HepG2 (cell line): ENCODE data around the gene FOXN3. TPM values are rescaled to one million over a fixed set of nuclear protein-coding genes. Genes with fewer than 3 reads are reported as not detected.

Experiments
- ATAC-seq: fragments of 200-7000 bp; cut with Tn5 transposase; 3 replicates; pipeline ENCODE4 v1.9.1; 2020; ENCODE audit warnings: mild to moderate bottlenecking, moderate library complexity
- BruUV-seq: library from RNA; stranded (reverse); fragments of 400-500 nt; replicated peaks from 2 replicates; lab custom pipeline; 2021; lab: Mats Ljungman, UMichigan
- CTCF ChIA-PET: fragments of 300-600 bp; formaldehyde crosslinking; extraction: SDS; loops from one replicate; lab custom pipeline; 2021; ENCODE audit warnings: low total read pairs, inconsistent platforms, low intra/inter-chr PET ratio; lab: Yijun Ruan, JAX
- POLR2A ChIA-PET: fragments of 350-600 bp; sonication (Branson Sonifier 250); formaldehyde crosslinking; loops from one replicate; lab custom pipeline; 2020; ENCODE audit warnings: antibody characterized with exemption, inconsistent platforms; lab: Yijun Ruan, JAX
- DNase-seq: peaks from one replicate; pipeline ENCODE4 v3.0.0-alpha.2; 2015; ENCODE audit warnings: low spot score
- FAIRE-seq: peaks from 3 replicates; lab custom pipeline; 2011; peaks lifted over from hg19 to GRCh38; lab: Jason Lieb, UNC
- H2AFZ ChIP-seq: one replicate; pipeline ENCODE4 v1.6.1; 2011; ENCODE audit warnings: low read length, inconsistent platforms
- H3K27ac ChIP-seq: fragments of 300-600 bp; 3 replicates; pipeline ENCODE4 v1.8.0; 2011; ENCODE audit warnings: mixed run types, mild to moderate bottlenecking, mixed read lengths, low read length, inconsistent platforms; ENCODE audit not compliant: insufficient read depth; ENCODE audit errors: extremely low read length
- H3K27me3 ChIP-seq, 2 experiments: fragments of 200-600 bp in 1 of 2; 2 replicates in 1 of 2; 3 replicates in 1 of 2; pipeline versions ENCODE4 v1.6.0 to v1.8.0; 2011; ENCODE audit warnings: low read length in 2 of 2, mild to moderate bottlenecking in 2 of 2, moderate library complexity in 2 of 2, inconsistent platforms in 1 of 2; ENCODE audit not compliant: insufficient read depth in 2 of 2, control insufficient read depth in 1 of 2
- H3K36me3 ChIP-seq, 2 experiments: fragments of 200-600 bp in 1 of 2; replicated peaks in 1 of 2; 2 replicates in 1 of 2; 3 replicates in 1 of 2; pipeline versions ENCODE4 v1.5.1 to v1.8.0; 2011; ENCODE audit warnings: low read length in 2 of 2, inconsistent platforms in 1 of 2; ENCODE audit not compliant: insufficient read depth in 2 of 2, control insufficient read depth in 1 of 2
- H3K4me1 ChIP-seq: 2 replicates; pipeline ENCODE4 v1.5.1; 2012; ENCODE audit warnings: low read length, inconsistent platforms; ENCODE audit not compliant: insufficient read depth
- H3K4me2 ChIP-seq: 2 replicates; pipeline ENCODE4 v1.6.0; 2011; ENCODE audit warnings: low read depth, low read length, inconsistent platforms
- H3K4me3 ChIP-seq, 3 experiments: fragments of 200-600 bp in 1 of 3; sonication (generic), shearing (Covaris generic) in 1 of 3; replicated peaks in 1 of 3; 2 replicates each; pipeline ENCODE4 v1.5.1; 2011 to 2016; ENCODE audit warnings: low read length in 3 of 3, inconsistent platforms in 2 of 3, low read depth in 2 of 3, mild to moderate bottlenecking in 2 of 3, control low read depth in 1 of 3, mixed read lengths in 1 of 3; ENCODE audit not compliant: insufficient read depth in 1 of 3
- H3K79me2 ChIP-seq: one replicate; pipeline ENCODE4 v1.6.1; 2011; ENCODE audit warnings: low read length, inconsistent platforms; ENCODE audit not compliant: insufficient read depth
- H3K9ac ChIP-seq: 2 replicates; pipeline ENCODE4 v1.6.0; 2011; ENCODE audit warnings: mild to moderate bottlenecking, low read depth, low read length, inconsistent platforms; ENCODE audit not compliant: insufficient read depth
- H3K9me3 ChIP-seq: 2 replicates; pipeline ENCODE4 v1.5.1; 2012; ENCODE audit warnings: mild to moderate bottlenecking, low read length
- H4K20me1 ChIP-seq: 2 replicates; pipeline ENCODE4 v1.6.0; 2011; ENCODE audit warnings: inconsistent platforms, mild to moderate bottlenecking, low read length, moderate library complexity; ENCODE audit not compliant: insufficient read depth
- ASH2L ChIP-seq: fragments of 300-600, 200-600 bp; sonication (generic); IDR thresholded peaks from 2 replicates; pipeline ENCODE4 v1.7.0; 2017; ENCODE audit warnings: low read depth, mild to moderate bottlenecking, moderate library complexity, mixed read lengths, low read length; ENCODE audit not compliant: insufficient read length
- DMAP1 ChIP-seq: IDR thresholded peaks from 2 replicates; pipeline ENCODE4 v1.6.1; 2016
- MEIS2 ChIP-seq: sonication (generic); formaldehyde crosslinking; IDR thresholded peaks from 2 replicates; pipeline ENCODE4 v1.9.0; 2021; ENCODE audit warnings: mild to moderate bottlenecking, missing genetic modification reagents
- NR1H2 ChIP-seq: sonication (generic); formaldehyde crosslinking; IDR thresholded peaks from 2 replicates; pipeline ENCODE4 v1.8.1; 2022; ENCODE audit warnings: low read depth, missing genetic modification reagents, borderline replicate concordance
- SMC3 ChIP-seq: IDR thresholded peaks from 2 replicates; pipeline ENCODE4 v1.6.1; 2011; ENCODE audit warnings: low read length, improper control_type of control experiment
- ZNF326 ChIP-seq: sonication (generic); formaldehyde crosslinking; IDR thresholded peaks from 2 replicates; pipeline ENCODE4 v1.4.0; 2020; ENCODE audit warnings: missing genetic modification reagents, borderline replicate concordance
- ZNF687 ChIP-seq: sonication (generic); formaldehyde crosslinking; IDR thresholded peaks from 2 replicates; pipeline ENCODE4 v1.5.1; 2020; ENCODE audit warnings: mild to moderate bottlenecking, missing genetic modification reagents, moderate library complexity
- ZNF768 ChIP-seq: sonication (generic); formaldehyde crosslinking; IDR thresholded peaks from 2 replicates; pipeline ENCODE4 v1.4.0; 2020; ENCODE audit warnings: missing genetic modification reagents
- WGBS: methylation state at CpG from one replicate; pipeline ENCODE4 v1.1.6; 2017; ENCODE audit warnings: low lambda C conversion rate; 5-methylcytosine and 5-hydroxymethylcytosine counted together
- in situ Hi-C: cut with HindIII; loops from 2 replicates; pipeline ENCODE4 v1.10.0; 2017; ENCODE audit warnings: low pct_unique_long_range_greater_than_20kb; ENCODE audit not compliant: extremely low pct_ligation_motif_present
- intact Hi-C: fragments of 100-400 bp; cut with micrococcal nuclease; formaldehyde crosslinking; loops from one replicate; pipeline ENCODE4 v1.10.0; 2022; ENCODE audit not compliant: unreplicated experiment
- polyA plus RNA-seq, 8 experiments: library from polyadenylated mRNA; depleted of rRNA in 3 of 8; stranded (reverse) in 7 of 8; unstranded in 1 of 8; fragments of >200 nt; fragmentation: Illumina TruSeq in 4 of 8; extraction: Trizol in 4 of 8; gene quantifications; 2 replicates each; pipeline versions ENCODE4 v1.2.1 to v1.2.3, GENCODE V29; 2011 to 2016; ENCODE audit warnings: low read depth in 4 of 8, missing spikeins in 1 of 8, mixed read lengths in 1 of 8; ENCODE audit not compliant: insufficient read depth in 1 of 8
- total RNA-seq, 5 experiments: library from RNA; depleted of rRNA; stranded (reverse); fragments of >200 nt; fragmentation: Illumina TruSeq; extraction: Trizol; gene quantifications; 2 replicates each; pipeline ENCODE4 v1.2.3, GENCODE V29; 2016; ENCODE audit warnings: low read depth in 1 of 5

Gene FOXN3
- total and polyA plus RNA-seq, 2 of the 13 experiments (the other 11 are each of a cell fraction or from before 2014, with no cell fraction given) = 32.4 to 70.2 TPM

- TF ChIP-seq ZNF326 (CRISPR knock-in tag) (no peak), DMAP1 (no peak)
- TF ChIP-seq, all 625 proteins: peak for 0
Observed at GRCh38 chr14:89294060-89294459, 123.0 kb downstream of the FOXN3 start (continued).

DNA sequence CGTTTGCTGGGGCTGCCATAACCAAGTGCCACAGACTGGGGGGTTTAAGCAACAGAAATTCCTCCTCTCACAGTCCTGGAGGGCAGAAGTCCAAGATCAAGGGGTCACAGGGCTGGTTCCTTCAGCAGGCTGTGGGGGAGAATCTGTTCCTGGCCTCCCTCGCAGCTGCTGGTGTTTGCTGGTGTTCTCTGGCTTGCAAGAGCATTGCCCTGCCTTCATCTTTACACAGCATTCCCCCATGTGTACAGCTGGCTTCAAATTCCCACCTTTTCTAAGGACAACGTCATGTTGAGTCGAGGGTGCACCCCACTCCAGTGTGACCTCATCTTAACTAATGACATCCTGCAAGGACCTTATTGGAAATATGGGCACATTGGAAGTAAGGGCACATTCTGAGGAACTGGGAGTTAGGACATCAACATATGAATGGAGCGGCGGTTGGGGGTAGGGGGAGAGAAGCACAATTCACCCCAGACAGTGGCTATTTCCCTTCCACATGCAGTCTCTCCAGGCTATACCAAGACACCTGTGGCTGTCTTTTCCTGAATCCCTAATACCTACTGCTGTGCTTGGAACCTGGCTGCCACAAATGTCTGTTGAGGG lies 123.6 kb downstream of the FOXN3 start:
- no peak for FAIRE-seq
- Histone ChIP-seq H3K4me3 (no peak overlapping the region), H2AFZ (no peak overlapping the region), H3K9ac (no peak overlapping the region), H3K27me3 (no peaks in the 10 kb centered on the region), H3K4me2 (no peak overlapping the region), H4K20me1 (peaks cover 14% of the 10 kb centered on the region; the same call in 1 of the 2 replicates)
- DNase-seq = no peak
- CTCF ChIA-PET = no interaction called here
- BruUV-seq = no TSS peak
- TF ChIP-seq NR1H2 (CRISPR knock-in tag) (no peak), ASH2L (no peak), ZNF687 (0 out of 2 replicates have a peak, but pooled peaks have one; percentile 25), SMC3 (no peak), ZNF768 (CRISPR knock-in tag) (no peak), MEIS2 (no peak)
- TF ChIP-seq, all 625 proteins: peak for 1
- ATAC-seq = peak; percentile 18
- WGBS = 88% methylated on average over 5 of the region's 6 CpGs
- no peaks in the 10 kb centered on the region for H3K9me3 ChIP-seq
- peaks cover 15 to 62% of the 10 kb centered on the region in 2 experiments for H3K36me3 ChIP-seq
- intact Hi-C loops (no loop called here), in situ Hi-C loops (no loop called here)
- POLR2A ChIA-PET = no interaction called here
- peaks cover 37% of the 10 kb centered on the region for H3K79me2 ChIP-seq
- no peak overlapping the region for H3K27ac ChIP-seq
- peaks cover 40% of the 10 kb centered on the region for H3K4me1 ChIP-seq
